ENCODE data around the gene MLLT10.

The MLLT10 gene

GRCh38 chr10:21509341-21510240 is 24.4 kb upstream of the MLLT10 start:
- Histone ChIP-seq H3K79me2 (ENCODE audit: insufficient read depth, low read length) (no peaks in the 10 kb centered on the region), H4K20me1 (ENCODE audit: insufficient read depth, low read length) (no peaks in the 10 kb centered on the region), H3K27ac (ENCODE audit: low read depth, low read length, poor library complexity, severe bottlenecking) (no peak overlapping the region), H3K27me3 (ENCODE audit: insufficient read depth, low read length) (0 out of 2 replicates have a peak, but pooled peaks cover 4% of the 10 kb centered on the region), H3K36me3 (ENCODE audit: insufficient read depth, low read length) (no peaks in the 10 kb centered on the region), H3K4me1 (ENCODE audit: insufficient read depth, low read length, severe bottlenecking) (no peaks in the 10 kb centered on the region), H3K9me2 (ENCODE audit: low read depth, low read length) (no peaks in the 10 kb centered on the region), H3K4me3 (ENCODE audit: low read depth, low read length, poor library complexity, severe bottlenecking) (no peak overlapping the region), H2AFZ (ENCODE audit: low read length) (no peak overlapping the region), H3K4me2 (ENCODE audit: low read length) (no peak overlapping the region), H3K9ac (ENCODE audit: low read length) (no peak overlapping the region), H3F3A (ENCODE audit: insufficient read depth, low read length) (no peaks in the 10 kb centered on the region), H3K9me3 (ENCODE audit: low read length) (no peaks in the 10 kb centered on the region)
- TF ChIP-seq, protein P1, sequence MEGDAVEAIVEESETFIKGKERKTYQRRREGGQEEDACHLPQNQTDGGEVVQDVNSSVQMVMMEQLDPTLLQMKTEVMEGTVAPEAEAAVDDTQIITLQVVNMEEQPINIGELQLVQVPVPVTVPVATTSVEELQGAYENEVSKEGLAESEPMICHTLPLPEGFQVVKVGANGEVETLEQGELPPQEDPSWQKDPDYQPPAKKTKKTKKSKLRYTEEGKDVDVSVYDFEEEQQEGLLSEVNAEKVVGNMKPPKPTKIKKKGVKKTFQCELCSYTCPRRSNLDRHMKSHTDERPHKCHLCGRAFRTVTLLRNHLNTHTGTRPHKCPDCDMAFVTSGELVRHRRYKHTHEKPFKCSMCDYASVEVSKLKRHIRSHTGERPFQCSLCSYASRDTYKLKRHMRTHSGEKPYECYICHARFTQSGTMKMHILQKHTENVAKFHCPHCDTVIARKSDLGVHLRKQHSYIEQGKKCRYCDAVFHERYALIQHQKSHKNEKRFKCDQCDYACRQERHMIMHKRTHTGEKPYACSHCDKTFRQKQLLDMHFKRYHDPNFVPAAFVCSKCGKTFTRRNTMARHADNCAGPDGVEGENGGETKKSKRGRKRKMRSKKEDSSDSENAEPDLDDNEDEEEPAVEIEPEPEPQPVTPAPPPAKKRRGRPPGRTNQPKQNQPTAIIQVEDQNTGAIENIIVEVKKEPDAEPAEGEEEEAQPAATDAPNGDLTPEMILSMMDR (IDR thresholded peaks at IDR 0.05; ENCODE audit: low read length) = no peak
- TF ChIP-seq EZH2 (IDR thresholded peaks at IDR 0.05; ENCODE audit: borderline replicate concordance, low read length) = no peak

- Histone ChIP-seq H2AFZ (ENCODE audit: low read length) (no peak overlapping the region), H3K9me2 (ENCODE audit: low read depth, low read length) (no peaks in the 10 kb centered on the region), H3K9ac (ENCODE audit: low read length) (no peak overlapping the region), H3K36me3 (ENCODE audit: insufficient read depth, low read length) (no peaks in the 10 kb centered on the region), H3K4me3 (ENCODE audit: low read depth, low read length, poor library complexity, severe bottlenecking) (no peak overlapping the region), H3K4me2 (ENCODE audit: low read length) (no peak overlapping the region), H4K20me1 (ENCODE audit: insufficient read depth, low read length) (no peaks in the 10 kb centered on the region), H3K27me3 (ENCODE audit: insufficient read depth, low read length) (0 out of 2 replicates have a peak, but pooled peaks cover 4% of the 10 kb centered on the region), H3F3A (ENCODE audit: insufficient read depth, low read length) (no peaks in the 10 kb centered on the region), H3K27ac (ENCODE audit: low read depth, low read length, poor library complexity, severe bottlenecking) (no peak overlapping the region), H3K4me1 (ENCODE audit: insufficient read depth, low read length, severe bottlenecking) (no peaks in the 10 kb centered on the region), H3K9me3 (ENCODE audit: low read length) (no peaks in the 10 kb centered on the region), H3K79me2 (ENCODE audit: insufficient read depth, low read length) (no peaks in the 10 kb centered on the region)
- TF ChIP-seq, protein P1 (IDR thresholded peaks at IDR 0.05; ENCODE audit: low read length) = no peak
- no peak for TF ChIP-seq EZH2 (IDR thresholded peaks at IDR 0.05; ENCODE audit: borderline replicate concordance, low read length)
Measured at GRCh38 chr10:21510241-21511094, 23.6 kb upstream of the MLLT10 start.

- H3K27ac ChIP-seq (ENCODE audit: low read depth, low read length, poor library complexity, severe bottlenecking) = no peak overlapping the region
- TF ChIP-seq EZH2 (IDR thresholded peaks at IDR 0.05; ENCODE audit: borderline replicate concordance, low read length) = no peak
- TF ChIP-seq, protein P1 (IDR thresholded peaks at IDR 0.05; ENCODE audit: low read length) = no peak
- H3K4me1 ChIP-seq (ENCODE audit: insufficient read depth, low read length, severe bottlenecking) = peaks cover under 1% of the 10 kb centered on the region
- H3K4me2 ChIP-seq (ENCODE audit: low read length) = no peak overlapping the region
- no peaks in the 10 kb centered on the region for H4K20me1 ChIP-seq (ENCODE audit: insufficient read depth, low read length)
- H3F3A ChIP-seq (ENCODE audit: insufficient read depth, low read length) = no peaks in the 10 kb centered on the region
- H3K27me3 ChIP-seq (ENCODE audit: insufficient read depth, low read length) = 0 out of 2 replicates have a peak, but pooled peaks cover 4% of the 10 kb centered on the region
- no peak overlapping the region for H3K9ac ChIP-seq (ENCODE audit: low read length)
- H3K4me3 ChIP-seq (ENCODE audit: low read depth, low read length, poor library complexity, severe bottlenecking) = no peak overlapping the region
- H3K9me3 ChIP-seq (ENCODE audit: low read length) = no peaks in the 10 kb centered on the region
- no peak overlapping the region for H2AFZ ChIP-seq (ENCODE audit: low read length)
- no peaks in the 10 kb centered on the region for H3K79me2 ChIP-seq (ENCODE audit: insufficient read depth, low read length)
- H3K9me2 ChIP-seq (ENCODE audit: low read depth, low read length) = no peaks in the 10 kb centered on the region
- H3K36me3 ChIP-seq (ENCODE audit: insufficient read depth, low read length) = no peaks in the 10 kb centered on the region
Measured at GRCh38 chr10:21511095-21511570, 22.9 kb upstream of the MLLT10 start.
